Fibroblast of pulmonary artery (primary cell): ENCODE measurements around the gene PANK4.

Experiments used
- DNase-seq: peaks from one replicate; pipeline ENCODE4 v3.0.0-alpha.2; 2010; ENCODE audit warnings: low read depth
- H3K4me3 ChIP-seq: replicated peaks from 2 replicates; pipeline ENCODE4 v1.5.1; 2011; ENCODE audit warnings: low read depth, mild to moderate bottlenecking, control low read depth, low read length, moderate library complexity
- CTCF ChIP-seq: IDR thresholded peaks from 2 replicates; pipeline ENCODE4 v1.5.1; 2011; ENCODE audit warnings: mild to moderate bottlenecking, control low read depth, low read length, inconsistent platforms; ENCODE audit errors: missing control alignments

PANK4 gene

GRCh38 chr1:2520206-2520605 is 6.2 kb downstream of the PANK4 start:
- TF ChIP-seq CTCF: no peak
- DNase-seq: no peak
- H3K4me3 ChIP-seq: no peak overlapping the region

GRCh38 chr1:2519729-2520128 is 6.7 kb downstream of the PANK4 start:
- no peak overlapping the region for H3K4me3 ChIP-seq
- no peak for TF ChIP-seq CTCF
- no peak for DNase-seq

- DNase-seq: no peak
- no peak for TF ChIP-seq CTCF
Observed at GRCh38 chr1:2519029-2519685, 7.2 kb downstream of the PANK4 start.

GRCh38 chr1:2518528-2518927 is 7.9 kb downstream of the PANK4 start:
- no peak for DNase-seq
- H3K4me3 ChIP-seq: no peak overlapping the region
- no peak for TF ChIP-seq CTCF

More at GRCh38 chr1:2519029-2519685, 7.2 kb downstream of the PANK4 start:
- H3K4me3 ChIP-seq: no peak overlapping the region

DNA sequence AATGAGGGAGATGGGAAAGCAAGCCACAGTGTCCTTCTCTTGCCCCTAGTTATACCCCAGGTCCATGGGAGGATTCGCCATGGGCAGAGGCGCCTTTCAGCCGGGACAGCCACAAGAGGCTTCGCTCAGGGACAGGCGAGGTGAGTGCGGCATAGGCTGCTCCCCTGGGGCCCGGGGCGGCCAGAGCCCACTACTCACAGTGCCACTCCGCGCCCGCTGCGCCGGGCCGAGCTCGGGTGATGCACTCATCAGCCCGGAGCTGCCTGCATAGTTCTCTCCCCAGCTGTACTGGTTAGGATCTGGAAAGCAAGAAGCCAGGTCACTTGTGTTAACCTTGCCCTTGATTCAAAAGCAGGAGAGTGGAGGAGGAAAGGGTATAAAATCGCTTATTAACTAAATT is 8.4 kb downstream of the PANK4 start:
- H3K4me3 ChIP-seq: no peak overlapping the region
- TF ChIP-seq CTCF: no peak
- DNase-seq: no peak

GRCh38 chr1:2516946-2517345 is 9.4 kb downstream of the PANK4 start:
- no peak for TF ChIP-seq CTCF
- DNase-seq: no peak
- H3K4me3 ChIP-seq: no peak overlapping the region

GRCh38 chr1:2516124-2516523 is 10.3 kb downstream of the PANK4 start:
- DNase-seq: no peak
- no peak for TF ChIP-seq CTCF
- no peak overlapping the region for H3K4me3 ChIP-seq
